Gastrocnemius medialis (tissue), 4 donors: ENCODE results near the gene AKAP8.

Experiments
- POLR2A ChIP-seq, 2 donors: fragments of 450-650 bp; IDR thresholded peaks; one replicate each; pipeline ENCODE4 v1.6.1; 2017; ENCODE audit warnings: antibody characterized with exemption in 2 of 2, mild to moderate bottlenecking in 2 of 2, moderate library complexity in 2 of 2
- TF ChIP-seq, protein P1 (sequence below), 5 experiments: fragments of 450-650 bp in 3 of 5; fragments of 200-600 bp in 2 of 5; sonication (generic) in 2 of 5; IDR thresholded peaks in 4 of 5; conservative IDR thresholded peaks in 1 of 5; 1 replicate in 4 of 5; 2 replicates in 1 of 5; pipeline ENCODE4 v1.5.1; 2016 to 2019; ENCODE audit warnings: antibody characterized with exemption in 5 of 5, mild to moderate bottlenecking in 3 of 5, moderate library complexity in 3 of 5

DNA sequence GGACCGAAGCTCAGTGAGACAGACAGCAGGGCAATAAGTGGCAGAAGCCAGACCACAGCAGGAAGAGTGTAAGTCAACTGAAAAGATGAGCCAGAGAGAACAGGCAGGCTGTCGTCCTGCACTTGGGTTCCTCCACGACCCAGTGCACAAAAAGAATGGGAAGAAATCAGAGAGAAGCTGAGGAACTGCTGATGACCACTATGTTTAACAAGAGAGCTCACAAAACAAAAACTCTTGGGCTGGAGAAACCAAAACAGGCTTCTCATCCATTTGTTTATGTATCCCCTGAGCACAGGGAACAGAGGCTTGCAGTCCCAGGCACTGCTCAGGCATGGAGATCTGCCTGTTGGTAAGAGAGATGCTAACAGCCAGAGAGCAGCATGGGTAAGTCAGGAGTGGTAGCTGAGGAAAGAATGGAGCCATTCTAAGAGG lies 25.2 kb upstream of the AKAP8 start:
- TF ChIP-seq, protein P1, sequence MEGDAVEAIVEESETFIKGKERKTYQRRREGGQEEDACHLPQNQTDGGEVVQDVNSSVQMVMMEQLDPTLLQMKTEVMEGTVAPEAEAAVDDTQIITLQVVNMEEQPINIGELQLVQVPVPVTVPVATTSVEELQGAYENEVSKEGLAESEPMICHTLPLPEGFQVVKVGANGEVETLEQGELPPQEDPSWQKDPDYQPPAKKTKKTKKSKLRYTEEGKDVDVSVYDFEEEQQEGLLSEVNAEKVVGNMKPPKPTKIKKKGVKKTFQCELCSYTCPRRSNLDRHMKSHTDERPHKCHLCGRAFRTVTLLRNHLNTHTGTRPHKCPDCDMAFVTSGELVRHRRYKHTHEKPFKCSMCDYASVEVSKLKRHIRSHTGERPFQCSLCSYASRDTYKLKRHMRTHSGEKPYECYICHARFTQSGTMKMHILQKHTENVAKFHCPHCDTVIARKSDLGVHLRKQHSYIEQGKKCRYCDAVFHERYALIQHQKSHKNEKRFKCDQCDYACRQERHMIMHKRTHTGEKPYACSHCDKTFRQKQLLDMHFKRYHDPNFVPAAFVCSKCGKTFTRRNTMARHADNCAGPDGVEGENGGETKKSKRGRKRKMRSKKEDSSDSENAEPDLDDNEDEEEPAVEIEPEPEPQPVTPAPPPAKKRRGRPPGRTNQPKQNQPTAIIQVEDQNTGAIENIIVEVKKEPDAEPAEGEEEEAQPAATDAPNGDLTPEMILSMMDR (IDR thresholded peaks at IDR 0.05 in 4 of 5, conservative IDR thresholded peaks at IDR 0.05 in 1 of 5): no peak
- TF ChIP-seq POLR2A (IDR thresholded peaks at IDR 0.05): no peak
